K562 (cell line): Measurements from ENCODE around the gene AP1G2. TPM values are rescaled to one million over a fixed set of nuclear protein-coding genes. Genes with fewer than 3 reads are reported as not detected.

ENCODE experiments used
- ATAC-seq: fragments of 200-7000 bp; cut with Tn5 transposase; 3 replicates; pipeline ENCODE4 v1.9.1; 2020; ENCODE audit warnings: moderate library complexity
- BruUV-seq: library from RNA; stranded (reverse); fragments of 400-500 nt; replicated peaks from 2 replicates; lab custom pipeline; 2021; lab: Mats Ljungman, UMichigan
- CTCF ChIA-PET: fragments of 300-600 bp; formaldehyde crosslinking; extraction: SDS; loops from one replicate; lab custom pipeline; 2021; ENCODE audit warnings: low intra/inter-chr PET ratio; lab: Yijun Ruan, JAX
- POLR2A ChIA-PET: fragments of 300-600, 350-650 bp; sonication (Branson Sonifier 250); formaldehyde crosslinking; extraction: SDS; loops from one replicate; lab custom pipeline; 2021; ENCODE audit warnings: antibody characterized with exemption, inconsistent platforms; lab: Yijun Ruan, JAX
- DNase-seq, 4 experiments: peaks; one replicate each; pipeline versions ENCODE4 v3.0.0 to v3.0.0-alpha.2; 2011 to 2018; ENCODE audit warnings: low spot score in 3 of 4, mixed read lengths in 3 of 4; ENCODE audit errors: extremely low read depth in 1 of 4
- FAIRE-seq: peaks from 2 replicates; lab custom pipeline; 2011; peaks lifted over from hg19 to GRCh38; lab: Jason Lieb, UNC
- H2AFZ ChIP-seq: 2 replicates; pipeline ENCODE4 v1.6.0; 2011; ENCODE audit warnings: low read depth, low read length, control low read depth, inconsistent platforms
- H3K27ac ChIP-seq: fragments of 200-600 bp; 3 replicates; pipeline ENCODE4 v1.8.0; 2011; ENCODE audit warnings: low read depth, mild to moderate bottlenecking, control low read depth, inconsistent platforms, low read length, moderate library complexity, mixed read lengths; ENCODE audit errors: extremely low read depth
- H3K27me3 ChIP-seq, 2 experiments: fragments of 300-600 bp in 1 of 2; 2 replicates in 1 of 2; 3 replicates in 1 of 2; pipeline versions ENCODE4 v1.6.0 to v1.8.0; 2011; ENCODE audit warnings: inconsistent platforms in 2 of 2, low read length in 2 of 2, mild to moderate bottlenecking in 1 of 2, mixed read lengths in 1 of 2, moderate library complexity in 1 of 2; ENCODE audit not compliant: control insufficient read depth in 2 of 2, insufficient read depth in 2 of 2
- H3K36me3 ChIP-seq: fragments of 300-600 bp; 3 replicates; pipeline ENCODE4 v1.8.0; 2011; ENCODE audit warnings: mild to moderate bottlenecking, low read length, inconsistent platforms; ENCODE audit not compliant: control insufficient read depth, insufficient read depth
- H3K4me1 ChIP-seq, 2 experiments: fragments of 200-600 bp in 1 of 2; replicated peaks in 1 of 2; 2 replicates in 1 of 2; 3 replicates in 1 of 2; pipeline versions ENCODE4 v1.5.1 to v1.8.0; 2011; ENCODE audit warnings: inconsistent platforms in 2 of 2, low read length in 2 of 2, mild to moderate bottlenecking in 1 of 2, mixed read lengths in 1 of 2, moderate library complexity in 1 of 2; ENCODE audit not compliant: control insufficient read depth in 2 of 2, insufficient read depth in 2 of 2
- H3K4me2 ChIP-seq: 2 replicates; pipeline ENCODE4 v1.6.1; 2011; ENCODE audit warnings: low read length, control low read depth, inconsistent platforms, mixed read lengths; ENCODE audit not compliant: insufficient read depth
- H3K4me3 ChIP-seq: fragments of 200-600 bp; sonication (generic), shearing (Covaris generic); 2 replicates; pipeline ENCODE4 v1.5.1; 2016; ENCODE audit warnings: control low read depth, inconsistent platforms
- H3K79me2 ChIP-seq: fragments of 200-600 bp; 3 replicates; pipeline ENCODE4 v1.8.0; 2011; ENCODE audit warnings: low read length, inconsistent platforms; ENCODE audit not compliant: control insufficient read depth, insufficient read depth
- H3K9ac ChIP-seq, 2 experiments: 2 replicates each; pipeline versions ENCODE4 v1.6.0 to v1.6.1; 2011; ENCODE audit warnings: low read depth in 2 of 2, low read length in 2 of 2, control low read depth in 1 of 2, inconsistent platforms in 1 of 2, mild to moderate bottlenecking in 1 of 2, mixed read lengths in 1 of 2; ENCODE audit not compliant: insufficient read depth in 1 of 2
- H3K9me1 ChIP-seq: one replicate; pipeline ENCODE4 v1.6.0; 2011; ENCODE audit warnings: inconsistent platforms, mild to moderate bottlenecking, low read length, moderate library complexity; ENCODE audit not compliant: control insufficient read depth, insufficient read depth
- H3K9me3 ChIP-seq: replicated peaks from 2 replicates; pipeline ENCODE4 v1.5.1; 2011; ENCODE audit warnings: low read depth, low read length, inconsistent platforms; ENCODE audit not compliant: control insufficient read depth, insufficient read depth
- H4K20me1 ChIP-seq: replicated peaks from 2 replicates; pipeline ENCODE4 v1.6.1; 2011; ENCODE audit warnings: low read length, inconsistent platforms, mixed read lengths; ENCODE audit not compliant: control insufficient read depth, insufficient read depth
- GTF3C2 ChIP-seq: IDR thresholded peaks from 3 replicates; pipeline ENCODE4 v1.6.1; 2011; ENCODE audit warnings: borderline replicate concordance, mild to moderate bottlenecking, moderate library complexity; ENCODE audit not compliant: insufficient read length; ENCODE audit errors: extremely low read depth
- HIVEP1 ChIP-seq: fragments of 250-450 bp; sonication (Bioruptor Pico); IDR thresholded peaks from 2 replicates; pipeline ENCODE4 v1.4.0; 2020; ENCODE audit warnings: mild to moderate bottlenecking
- ZNF740 ChIP-seq, 3 experiments: fragments of 200-800 bp in 1 of 3; sonication (Bioruptor generic) in 1 of 3; sonication (generic) in 1 of 3; formaldehyde crosslinking in 1 of 3; IDR thresholded peaks; 2 replicates each; pipeline versions ENCODE4 v1.6.1 to v1.8.0; 2016 to 2022; ENCODE audit warnings: mild to moderate bottlenecking in 2 of 3, missing compliant biosample characterization in 2 of 3, missing genetic modification characterization in 2 of 3, missing genetic modification reagents in 1 of 3
- WGBS: fragments of 100-300 bp; shearing (Covaris generic); methylation state at CpG from one replicate; pipeline ENCODE4 v1.1.6; 2016; ENCODE audit warnings: low coverage, mixed read lengths; ENCODE audit not compliant: insufficient coverage; ENCODE audit errors: missing lambda C conversion rate; 5-methylcytosine and 5-hydroxymethylcytosine counted together
- in situ Hi-C: fragments of 300-500 bp; cut with MboI; formaldehyde crosslinking; loops from 4 replicates; pipeline ENCODE4 v1.15.0; 2018; ENCODE audit warnings: inconsistent platforms, mixed read lengths
- intact Hi-C: fragments of 100-400 bp; cut with micrococcal nuclease; formaldehyde crosslinking; loops from 2 replicates; pipeline ENCODE4 v1.14.2; 2022
- polyA plus RNA-seq, 8 experiments: library from polyadenylated mRNA; depleted of rRNA in 4 of 8; stranded (reverse) in 5 of 8; unstranded in 3 of 8; fragments of >200 nt; fragmentation: Nextera tagmentation in 2 of 8; fragmentation: Illumina TruSeq in 1 of 8; extraction: Ambion mirVana in 2 of 8; extraction: Trizol in 1 of 8; gene quantifications; 2 replicates each; pipeline versions ENCODE4 v1.2.1 to v1.2.3, GENCODE V29; 2011 to 2014; ENCODE audit warnings: inconsistent platforms in 1 of 8, missing spikeins in 1 of 8
- total RNA-seq, 7 experiments: library from RNA; depleted of rRNA in 6 of 7; stranded (reverse); fragments of >200 nt in 6 of 7; fragmentation: Illumina TruSeq in 2 of 7; extraction: Trizol in 2 of 7; gene quantifications; 2 replicates each; pipeline versions ENCODE4 v1.2.1 to v1.2.3, GENCODE V29; 2011 to 2021; ENCODE audit warnings: low replicate concordance in 1 of 7

The AP1G2 gene
- total and polyA plus RNA-seq, 9 of the 15 experiments (the other 6 are each of a cell fraction or from before 2014, with no cell fraction given), result 19.1 to 83.5 (median 33.3) TPM

- TF ChIP-seq HIVEP1, result no peak
- TF ChIP-seq, all 486 proteins: peak for 0
- no peak overlapping the region for H3K27ac ChIP-seq
- no peak overlapping the region for H3K4me3 ChIP-seq
- H3K4me2 ChIP-seq, result no peak overlapping the region
- FAIRE-seq (no peak), DNase-seq (no peak), ATAC-seq (no peak)
- H3K27me3 ChIP-seq, result no peaks in the 10 kb centered on the region
- intact Hi-C loops (no loop called here), in situ Hi-C loops (no loop called here)
- WGBS, result 14% methylated on average over 4 of the region's 14 CpGs
- no peaks in the 10 kb centered on the region; the same call in 1 of the 2 replicates for H3K9me3 ChIP-seq
- H3K9me1 ChIP-seq, result no peaks in the 10 kb centered on the region
- BruUV-seq, result no TSS peak
- POLR2A ChIA-PET, result interaction anchor here (0.5 to 0.7 kb wide), 5 partner anchors 8 to 688 kb away, joined by 3 to 6 read pairs (median 3); no protein-coding TSS in a partner anchor
- CTCF ChIA-PET, result interaction anchor here (0.6 kb wide), 1 partner anchor 513 kb away, joined by 3 read pairs; no protein-coding TSS in a partner anchor
- H2AFZ ChIP-seq, result no peak overlapping the region
- peaks cover 3% of the 10 kb centered on the region; the same call in 2 of the 3 replicates for H3K79me2 ChIP-seq
- no peaks in the 10 kb centered on the region for H4K20me1 ChIP-seq
- H3K9ac ChIP-seq, result no peak overlapping the region
- H3K4me1 ChIP-seq, result peaks cover 12 to 34% of the 10 kb centered on the region in 2 experiments; a peak in 4 of 5 replicates
- H3K36me3 ChIP-seq, result no peaks in the 10 kb centered on the region
These were observed 4.3 kb upstream of the AP1G2 start for GRCh38 chr14:23571701-23572523.

- Histone ChIP-seq H3K4me2 (no peak overlapping the region), H4K20me1 (no peaks in the 10 kb centered on the region), H3K27me3 (no peaks in the 10 kb centered on the region), H3K9me3 (no peaks in the 10 kb centered on the region; the same call in 1 of the 2 replicates), H3K4me1 (peaks cover 12 to 35% of the 10 kb centered on the region in 2 experiments; a peak in 4 of 5 replicates), H2AFZ (no peak overlapping the region), H3K79me2 (peaks cover 10% of the 10 kb centered on the region; the same call in 2 of the 3 replicates), H3K27ac (no peak overlapping the region), H3K9ac (no peak overlapping the region; a peak in 1 of 4 replicates), H3K36me3 (peaks cover 4% of the 10 kb centered on the region; the same call in 1 of the 3 replicates), H3K9me1 (no peaks in the 10 kb centered on the region), H3K4me3 (no peak overlapping the region)
- ChIA-PET POLR2A (no interaction called here), CTCF (no interaction called here)
- FAIRE-seq, result no peak
- DNase-seq, result no peak
- peak; percentile 77; the same call in 1 of the 2 replicates for TF ChIP-seq ZNF740 (CRISPR knock-in tag; IDR thresholded peaks at IDR 0.05)
- no peak for TF ChIP-seq ZNF740 (tag; IDR thresholded peaks at IDR 0.05)
- TF ChIP-seq GTF3C2, result no peak
- in situ Hi-C loops (no loop called here), intact Hi-C loops (no loop called here)
- ATAC-seq, result no peak
- 49% methylated on average over 10 of the region's 23 CpGs for WGBS
- BruUV-seq, result no TSS peak
These were observed 3.4 kb upstream of the AP1G2 start for GRCh38 chr14:23570806-23571483.
